Measurements from ENCODE around the gene MAPK1. TPM values are rescaled to one million over a fixed set of nuclear protein-coding genes. Genes with fewer than 3 reads are reported as not detected.
"Not testable (repeated sequence)": the region's sequence is repeated elsewhere in the genome, so short reads cannot be mapped to it uniquely, and the experiment has no call there.

MAPK1 gene
- total and polyA plus RNA-seq, 9 of the 15 experiments (the other 6 are each of a cell fraction or from before 2014, with no cell fraction given), result 46.3 to 575 (median 283) TPM

DNA sequence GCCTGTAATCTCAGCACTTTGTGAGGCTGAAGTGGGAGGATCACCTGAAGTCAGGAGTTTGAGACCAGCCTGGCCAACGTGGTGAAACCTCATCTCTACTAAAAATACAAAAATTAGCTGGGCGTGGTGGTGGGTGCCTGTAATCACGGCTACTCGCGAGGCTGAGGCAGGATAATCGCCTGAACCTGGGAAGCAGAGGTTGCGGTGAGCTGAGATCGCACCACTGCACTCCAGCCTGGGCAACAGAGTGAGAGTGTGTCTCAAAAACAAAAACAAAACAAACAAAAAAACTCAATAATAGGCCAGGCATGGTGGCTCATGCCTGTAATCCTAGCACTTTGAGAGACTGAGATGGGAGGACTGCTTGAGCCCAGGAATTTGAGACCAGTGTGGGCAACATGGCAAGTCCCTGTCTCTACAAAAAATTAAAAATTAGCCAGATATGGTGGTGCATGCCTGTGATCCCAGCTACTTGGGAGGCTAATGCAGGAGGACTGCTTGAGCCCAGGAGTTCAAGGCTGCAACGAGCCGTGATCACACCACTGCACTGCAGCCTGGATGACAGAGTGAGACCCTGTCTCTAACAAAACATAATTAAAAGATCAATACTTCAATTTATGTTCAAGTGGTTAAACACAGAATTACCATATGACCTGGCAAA lies 28.2 kb downstream of the MAPK1 start (continued):
- TF ChIP-seq CXXC5 (CRISPR knock-in tag; IDR thresholded peaks at IDR 0.05) (0 out of 2 replicates have a peak, but pooled peaks have one; percentile 37), OTX1 (CRISPR knock-in tag; IDR thresholded peaks at IDR 0.05) (peak; percentile 81; the same call in 1 of the 2 replicates), STAG1 (CRISPR knock-in tag; IDR thresholded peaks at IDR 0.05; ENCODE audit: borderline replicate concordance) (0 out of 2 replicates have a peak, but pooled peaks have one; percentile 47), FOXM1 (CRISPR knock-in tag; IDR thresholded peaks at IDR 0.05; ENCODE audit: low read depth) (0 out of 2 replicates have a peak, but pooled peaks have one; percentile 18), ZNF408 (CRISPR knock-in tag; IDR thresholded peaks at IDR 0.05; ENCODE audit: low read depth) (peak; percentile 65; the same call in 1 of the 2 replicates)
- TF ChIP-seq, protein P1, sequence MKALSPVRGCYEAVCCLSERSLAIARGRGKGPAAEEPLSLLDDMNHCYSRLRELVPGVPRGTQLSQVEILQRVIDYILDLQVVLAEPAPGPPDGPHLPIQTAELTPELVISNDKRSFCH (CRISPR knock-in tag; IDR thresholded peaks at IDR 0.05), result not testable (repeated sequence)
- TF ChIP-seq, protein P1 (tag; IDR thresholded peaks at IDR 0.05), result 0 out of 2 replicates have a peak, but pooled peaks have one; percentile 18
- TF ChIP-seq FOXM1 (IDR thresholded peaks at IDR 0.05; ENCODE audit: low read depth), result not testable (repeated sequence)

- intact Hi-C loops (cut with micrococcal nuclease), result no loop called here
- no peak overlapping the region for H3K9ac ChIP-seq (ENCODE audit: insufficient read depth in 1 of 2, low read depth in 2 of 2, low read length in 2 of 2)
- peaks cover 12% of the 10 kb centered on the region; the same call in 2 of the 3 replicates for H3K36me3 ChIP-seq (ENCODE audit: control insufficient read depth, insufficient read depth, low read length)
- no TSS peak for BruUV-seq (replicated peaks)
- FAIRE-seq (no peak), DNase-seq (ENCODE audit: extremely low read depth in 1 of 4, low spot score in 3 of 4) (peak in 1 of 4 experiments; percentile 73), ATAC-seq (peak; percentile 16)
- CTCF ChIA-PET (ENCODE audit: low intra/inter-chr PET ratio), result interaction anchor here (0.6 kb wide), 2 partner anchors 12 to 125 kb away, joined by 3 to 4 read pairs; no protein-coding TSS in a partner anchor
- no peak overlapping the region for H3K27ac ChIP-seq (ENCODE audit: extremely low read depth, low read depth, low read length)
- peaks cover 21% of the 10 kb centered on the region in 2 experiments for H3K4me1 ChIP-seq (replicated peaks in 1 of 2; ENCODE audit: control insufficient read depth in 2 of 2, insufficient read depth in 2 of 2, low read length in 2 of 2)
- no peak overlapping the region for H2AFZ ChIP-seq (ENCODE audit: low read depth, low read length)
- POLR2A ChIA-PET, result interaction anchor here (0.6 to 45.6 kb wide), 10 partner anchors 8 to 1094 kb away, joined by 3 to 1351 read pairs (median 5); partner anchors contain the start of gene MAPK1
- peaks cover 65% of the 10 kb centered on the region for H4K20me1 ChIP-seq (replicated peaks; ENCODE audit: control insufficient read depth, insufficient read depth, low read length)
- H3K27me3 ChIP-seq (ENCODE audit: control insufficient read depth in 2 of 2, insufficient read depth in 2 of 2, low read length in 2 of 2), result no peaks in the 10 kb centered on the region
- no peak overlapping the region for H3K4me2 ChIP-seq (ENCODE audit: insufficient read depth, low read length)
- in situ Hi-C loops (cut with MboI), result no loop called here
- peaks cover 4% of the 10 kb centered on the region for H3K9me1 ChIP-seq (ENCODE audit: control insufficient read depth, insufficient read depth, low read length)
- peaks cover 93% of the 10 kb centered on the region for H3K79me2 ChIP-seq (ENCODE audit: control insufficient read depth, insufficient read depth, low read length)
- H3K4me3 ChIP-seq, result no peak overlapping the region
- no peaks in the 10 kb centered on the region for H3K9me3 ChIP-seq (replicated peaks; ENCODE audit: control insufficient read depth, insufficient read depth, low read depth, low read length)
- 92% methylated on average over 4 of the region's 4 CpGs for WGBS (ENCODE audit: insufficient coverage, low coverage, missing lambda C conversion rate)
- TF ChIP-seq L3MBTL2 (IDR thresholded peaks at IDR 0.05), result no peak
- TF ChIP-seq RBM15 (IDR thresholded peaks at IDR 0.05; ENCODE audit: insufficient read depth, low read length), result no peak
- TF ChIP-seq LCOR (CRISPR knock-in tag; IDR thresholded peaks at IDR 0.05), result 0 out of 2 replicates have a peak, but pooled peaks have one; percentile 23
- no peak for TF ChIP-seq MAFF (IDR thresholded peaks at IDR 0.05; ENCODE audit: low read length)
- no peak for TF ChIP-seq YBX1 (IDR thresholded peaks at IDR 0.05)
- TF ChIP-seq MLX (CRISPR knock-in tag; conservative IDR thresholded peaks at IDR 0.05), result 0 out of 4 replicates have a peak, but pooled peaks of 1 of the 2 experiments have one; percentile 28
- no peak for TF ChIP-seq ZNF124 (CRISPR knock-in tag; IDR thresholded peaks at IDR 0.05)
- no peak for TF ChIP-seq ZNF217 (CRISPR knock-in tag; IDR thresholded peaks at IDR 0.05)
- TF ChIP-seq, protein P2, sequence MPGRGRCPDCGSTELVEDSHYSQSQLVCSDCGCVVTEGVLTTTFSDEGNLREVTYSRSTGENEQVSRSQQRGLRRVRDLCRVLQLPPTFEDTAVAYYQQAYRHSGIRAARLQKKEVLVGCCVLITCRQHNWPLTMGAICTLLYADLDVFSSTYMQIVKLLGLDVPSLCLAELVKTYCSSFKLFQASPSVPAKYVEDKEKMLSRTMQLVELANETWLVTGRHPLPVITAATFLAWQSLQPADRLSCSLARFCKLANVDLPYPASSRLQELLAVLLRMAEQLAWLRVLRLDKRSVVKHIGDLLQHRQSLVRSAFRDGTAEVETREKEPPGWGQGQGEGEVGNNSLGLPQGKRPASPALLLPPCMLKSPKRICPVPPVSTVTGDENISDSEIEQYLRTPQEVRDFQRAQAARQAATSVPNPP (IDR thresholded peaks at IDR 0.05; ENCODE audit: borderline replicate concordance, insufficient read depth, insufficient read length), result no peak
- no peak for TF ChIP-seq TEAD2 (tag; IDR thresholded peaks at IDR 0.05)
- no peak for TF ChIP-seq ZNF24 (IDR thresholded peaks at IDR 0.05)
These were observed 30.0 kb downstream of the MAPK1 start for GRCh38 chr22:21837248-21837979.
